HG03432 (cell line): ENCODE data around the gene PIK3CG.

Source experiments
- ATAC-seq: cut with Tn5 transposase; IDR thresholded peaks from one replicate; pipeline ENCODE4 v1.9.1; 2021; ENCODE audit warnings: mild to moderate bottlenecking, moderate library complexity; ENCODE audit not compliant: unreplicated experiment

PIK3CG gene

DNA sequence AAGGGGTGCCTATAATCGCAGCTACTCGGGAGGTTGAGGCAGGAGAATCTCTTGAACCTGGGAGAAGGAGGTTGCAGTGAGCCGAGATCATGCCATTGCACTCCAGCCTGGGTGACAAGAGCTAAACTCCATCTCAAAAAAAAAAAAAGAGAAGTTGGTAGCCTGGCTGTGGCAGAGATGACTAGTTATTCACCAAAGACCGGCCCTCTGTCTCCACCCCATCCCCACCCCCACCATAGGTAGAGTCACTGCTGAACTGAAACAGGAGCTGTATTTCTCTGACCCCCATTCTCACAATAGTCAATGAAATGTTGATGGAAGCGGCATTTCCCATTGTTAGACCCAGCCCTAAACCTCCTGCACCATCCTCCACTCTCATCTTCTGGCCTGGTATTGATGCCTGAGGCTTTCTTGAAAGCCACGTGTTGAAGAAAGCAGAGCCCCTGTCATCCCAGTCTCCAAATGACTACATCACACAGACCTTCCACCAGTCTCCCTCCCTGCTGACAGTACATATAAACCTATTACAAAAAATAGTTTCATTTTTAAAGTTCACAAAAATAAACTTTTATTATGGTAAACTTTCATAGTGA lies 9.4 kb upstream of the PIK3CG start:
- ATAC-seq = no peak

DNA sequence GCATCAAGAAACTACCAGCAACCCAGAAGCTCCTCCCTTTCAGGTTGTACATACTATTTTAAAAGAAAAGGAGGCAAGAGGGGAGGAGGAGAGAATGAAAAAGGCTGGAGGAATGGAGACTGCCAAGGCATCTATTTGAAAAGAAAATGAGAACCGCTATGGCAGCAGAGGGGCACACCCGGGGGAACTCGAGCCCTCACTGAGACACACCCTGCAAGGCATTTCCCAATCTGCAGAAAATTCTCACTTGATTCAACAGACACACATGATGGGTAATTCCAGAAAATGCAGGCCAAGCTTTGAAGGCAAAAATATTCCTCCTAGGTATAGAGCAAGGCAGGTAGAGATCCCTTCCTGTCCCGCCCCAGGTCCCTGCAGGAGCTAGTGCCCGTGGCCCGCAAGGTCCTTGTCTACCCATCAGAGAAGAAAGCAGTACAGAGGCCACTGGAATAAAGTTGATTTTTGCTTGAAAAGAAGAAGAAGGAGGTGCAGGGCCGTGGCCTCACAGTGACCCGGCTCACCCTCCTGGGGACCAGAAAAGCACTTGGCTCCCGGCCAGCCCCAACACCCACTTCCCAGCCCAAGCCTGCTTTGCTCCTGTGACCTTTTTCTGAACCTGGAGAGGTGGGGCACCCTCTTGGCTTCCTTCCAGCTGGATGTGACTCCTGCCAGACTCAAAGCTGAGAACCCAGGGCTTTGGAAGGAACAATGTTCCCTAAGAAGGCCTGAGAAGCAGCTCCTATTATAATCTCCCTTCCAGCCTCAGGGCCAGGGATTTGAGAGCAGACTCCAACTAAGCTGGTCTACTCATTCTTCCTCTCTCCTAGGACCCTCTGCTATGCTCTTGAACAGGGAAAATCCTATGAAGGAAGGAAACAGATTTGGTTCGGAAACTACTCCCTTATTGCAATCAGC lies 6.2 kb upstream of the PIK3CG start:
- no peak for ATAC-seq

DNA sequence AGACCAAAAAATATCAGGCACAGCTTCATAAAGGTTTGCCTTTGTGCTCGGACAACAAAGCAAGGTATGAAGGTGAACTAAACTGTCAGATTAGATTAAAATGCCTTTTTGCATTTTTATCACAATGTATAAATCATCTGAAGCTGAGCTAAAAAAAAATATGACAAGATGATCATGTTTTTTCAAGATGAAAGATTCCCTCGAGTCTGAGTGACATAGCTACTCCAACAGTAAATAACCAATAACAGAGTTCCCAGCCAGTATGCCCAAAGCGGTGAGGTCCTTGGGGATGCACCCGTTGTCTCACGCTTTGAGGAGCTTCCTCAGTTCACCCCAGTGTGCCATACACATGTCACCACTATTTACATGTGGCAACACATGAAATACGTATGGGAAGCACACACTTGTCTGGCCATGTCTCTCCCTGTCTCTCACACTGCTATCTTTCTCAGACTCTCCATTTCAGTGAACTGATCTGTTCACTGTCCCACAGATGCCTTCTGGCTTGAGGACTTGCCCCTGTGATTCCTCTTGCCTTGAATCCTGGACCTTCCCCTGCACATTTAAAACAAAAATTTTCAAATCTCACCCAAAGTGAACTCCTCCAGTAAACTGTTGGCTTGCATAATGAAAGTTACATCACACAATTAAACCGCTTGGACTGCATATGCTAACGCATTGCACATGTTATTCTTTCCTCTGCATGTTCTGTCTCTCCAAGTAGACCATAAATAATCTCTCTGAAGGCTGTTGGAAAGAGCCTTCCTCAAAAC lies 2.6 kb upstream of the PIK3CG start:
- no peak for ATAC-seq

DNA sequence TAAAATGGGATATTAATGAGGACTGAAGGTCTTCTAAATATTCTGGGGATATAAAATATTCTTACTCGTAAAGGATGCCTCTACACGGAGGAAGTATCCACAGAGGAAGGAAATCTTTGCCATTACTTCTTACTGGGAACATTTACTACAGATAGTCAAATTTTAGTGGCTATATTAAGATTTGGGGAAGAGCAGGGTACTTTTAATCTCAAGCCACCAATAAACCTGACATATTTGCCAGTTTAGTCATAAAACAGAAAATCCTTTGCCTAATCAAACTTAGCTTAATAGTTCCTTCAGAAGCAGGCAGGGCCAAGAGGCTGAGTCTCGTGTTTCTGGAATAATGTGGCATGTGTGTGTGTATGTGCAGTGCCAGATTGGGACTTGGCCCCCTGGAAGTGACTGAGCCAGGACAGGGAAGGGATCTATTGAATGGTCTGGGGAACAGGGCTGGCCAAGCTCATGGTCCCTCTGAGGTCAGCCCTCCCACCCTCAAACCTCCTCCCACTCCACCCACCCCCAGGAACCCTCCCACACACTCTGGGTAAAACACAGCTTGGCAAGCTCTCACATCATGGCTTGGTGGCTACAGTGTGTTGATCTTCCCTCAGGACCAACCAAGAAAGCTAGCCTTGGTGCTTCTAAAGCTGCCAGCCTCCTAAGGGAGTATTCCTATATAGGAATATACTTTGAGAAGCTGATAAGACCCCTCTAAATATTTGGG lies 1.6 kb upstream of the PIK3CG start:
- ATAC-seq = no peak

DNA sequence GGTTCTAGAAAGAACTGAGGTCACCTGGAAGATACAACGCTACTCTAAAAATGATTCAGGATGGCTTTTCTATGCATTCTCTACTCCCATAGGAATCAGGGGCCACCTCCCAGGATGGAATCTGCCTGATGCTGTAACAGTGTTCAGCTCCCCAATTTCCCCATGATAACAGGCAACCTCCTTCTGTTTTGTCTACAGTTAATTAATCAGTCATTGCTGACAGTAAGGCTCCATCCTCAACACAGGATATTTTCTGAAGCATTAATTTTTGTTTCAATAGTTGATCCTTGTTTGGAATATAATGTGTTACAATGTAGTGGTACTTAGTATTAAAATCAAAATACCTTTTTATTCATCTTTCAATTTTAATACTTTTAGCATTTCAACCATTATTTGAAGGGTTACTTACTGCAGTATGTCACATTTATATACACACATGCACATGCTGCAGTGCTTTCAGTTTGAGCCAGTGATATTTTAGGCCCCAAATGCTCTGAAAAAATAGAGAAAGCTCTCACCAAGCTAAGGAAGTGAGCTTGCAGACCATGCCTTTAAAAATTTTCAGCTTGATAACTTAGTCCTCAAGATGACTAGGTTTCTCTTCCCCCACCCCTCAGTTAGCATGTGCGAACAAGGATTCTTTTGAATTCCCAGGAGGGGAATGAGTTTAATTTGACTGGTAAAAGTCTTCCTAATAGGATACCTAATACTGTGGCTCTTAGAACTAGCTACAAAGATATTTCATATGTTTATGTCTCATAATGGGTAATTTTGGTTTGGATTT lies 592 bp upstream of the PIK3CG start:
- peak; percentile 45 for ATAC-seq

DNA sequence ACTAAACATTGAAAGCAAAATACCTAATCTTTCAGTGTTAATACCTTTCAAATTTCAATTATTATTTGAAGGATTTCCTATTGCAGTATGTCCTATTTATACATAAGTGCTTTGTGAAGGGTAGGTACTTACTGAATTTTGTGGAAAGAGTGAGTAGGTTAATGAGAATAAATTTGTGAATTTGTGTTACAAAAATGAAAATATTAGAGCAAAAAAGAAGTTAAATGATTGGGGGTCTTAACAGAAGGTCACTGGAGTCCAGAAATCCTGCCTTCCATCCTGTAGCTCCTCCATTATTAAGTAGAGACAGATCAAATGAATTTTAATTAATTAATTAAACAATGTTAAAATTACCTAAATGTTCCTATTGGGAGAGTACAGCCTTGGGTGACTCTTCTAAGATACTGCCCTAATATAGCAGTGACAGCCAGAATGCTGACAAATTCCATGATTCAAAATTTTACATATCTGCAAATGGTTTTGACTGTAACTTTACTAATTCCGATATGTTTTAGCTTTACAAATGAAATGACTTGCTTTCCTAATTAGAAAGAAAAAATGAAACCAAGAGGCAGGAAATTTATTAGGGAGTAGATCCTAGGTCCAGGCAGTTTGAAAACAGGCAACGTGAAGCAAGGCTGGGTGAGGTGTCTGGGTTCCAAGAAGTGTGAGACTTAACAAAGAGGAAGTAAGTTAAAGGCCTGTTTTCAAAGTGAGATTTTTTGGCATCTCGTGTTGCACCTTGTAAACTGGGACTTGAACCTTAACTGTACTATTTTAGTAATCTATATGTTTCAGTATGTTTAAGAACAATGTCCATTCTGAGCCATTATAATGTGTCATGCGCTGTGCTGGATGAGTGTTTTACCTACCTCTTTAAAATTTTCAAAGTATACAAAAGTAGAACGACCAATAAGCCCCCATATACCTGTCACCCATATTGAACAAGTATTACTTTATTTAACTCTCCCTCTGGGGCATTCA lies 1.5 kb downstream of the PIK3CG start:
- peak; percentile 37 for ATAC-seq

DNA sequence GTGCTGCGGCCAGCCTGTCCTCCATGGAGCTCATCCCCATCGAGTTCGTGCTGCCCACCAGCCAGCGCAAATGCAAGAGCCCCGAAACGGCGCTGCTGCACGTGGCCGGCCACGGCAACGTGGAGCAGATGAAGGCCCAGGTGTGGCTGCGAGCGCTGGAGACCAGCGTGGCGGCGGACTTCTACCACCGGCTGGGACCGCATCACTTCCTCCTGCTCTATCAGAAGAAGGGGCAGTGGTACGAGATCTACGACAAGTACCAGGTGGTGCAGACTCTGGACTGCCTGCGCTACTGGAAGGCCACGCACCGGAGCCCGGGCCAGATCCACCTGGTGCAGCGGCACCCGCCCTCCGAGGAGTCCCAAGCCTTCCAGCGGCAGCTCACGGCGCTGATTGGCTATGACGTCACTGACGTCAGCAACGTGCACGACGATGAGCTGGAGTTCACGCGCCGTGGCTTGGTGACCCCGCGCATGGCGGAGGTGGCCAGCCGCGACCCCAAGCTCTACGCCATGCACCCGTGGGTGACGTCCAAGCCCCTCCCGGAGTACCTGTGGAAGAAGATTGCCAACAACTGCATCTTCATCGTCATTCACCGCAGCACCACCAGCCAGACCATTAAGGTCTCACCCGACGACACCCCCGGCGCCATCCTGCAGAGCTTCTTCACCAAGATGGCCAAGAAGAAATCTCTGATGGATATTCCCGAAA lies 2.7 kb downstream of the PIK3CG start:
- ATAC-seq = no peak

DNA sequence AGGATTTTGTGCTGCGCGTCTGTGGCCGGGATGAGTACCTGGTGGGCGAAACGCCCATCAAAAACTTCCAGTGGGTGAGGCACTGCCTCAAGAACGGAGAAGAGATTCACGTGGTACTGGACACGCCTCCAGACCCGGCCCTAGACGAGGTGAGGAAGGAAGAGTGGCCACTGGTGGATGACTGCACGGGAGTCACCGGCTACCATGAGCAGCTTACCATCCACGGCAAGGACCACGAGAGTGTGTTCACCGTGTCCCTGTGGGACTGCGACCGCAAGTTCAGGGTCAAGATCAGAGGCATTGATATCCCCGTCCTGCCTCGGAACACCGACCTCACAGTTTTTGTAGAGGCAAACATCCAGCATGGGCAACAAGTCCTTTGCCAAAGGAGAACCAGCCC lies 3.3 kb downstream of the PIK3CG start:
- no peak for ATAC-seq

DNA sequence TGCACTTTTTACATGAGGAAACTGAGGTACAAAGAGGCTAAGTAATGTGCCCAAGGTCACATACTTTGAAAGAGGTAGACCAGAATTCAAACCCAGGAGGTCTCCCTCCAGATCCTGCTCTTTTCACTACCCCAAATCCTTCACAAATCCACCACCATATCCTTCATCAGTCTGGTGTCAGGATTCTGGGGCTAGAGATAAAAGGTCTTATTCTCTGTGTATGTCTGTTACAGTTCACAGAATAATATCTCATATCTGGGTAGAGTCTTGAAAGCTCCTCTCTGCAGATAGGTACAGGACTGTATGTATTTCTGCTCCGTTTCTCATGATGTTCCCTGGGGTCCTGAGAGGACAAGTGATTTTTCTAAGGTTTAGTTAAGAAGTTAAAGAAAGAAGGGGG lies 4.9 kb downstream of the PIK3CG start:
- no peak for ATAC-seq

DNA sequence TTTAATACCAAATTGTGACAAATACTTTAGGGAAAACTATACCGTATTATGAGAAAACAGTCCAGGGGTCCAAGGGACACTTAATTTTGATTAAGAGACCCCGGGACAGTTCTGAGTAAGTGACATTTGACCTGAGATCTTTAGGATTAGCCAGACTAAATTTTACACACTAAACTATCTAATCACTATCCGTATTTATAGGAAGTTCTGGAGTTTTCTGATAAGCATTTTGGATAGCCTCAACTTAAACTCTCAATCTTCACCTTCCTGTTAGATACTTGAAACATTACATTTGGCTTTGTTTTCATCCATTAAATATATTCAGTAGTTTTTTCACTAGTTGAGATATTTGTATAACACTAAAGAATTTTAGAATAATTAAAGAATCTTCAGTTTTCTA lies 5.4 kb downstream of the PIK3CG start:
- ATAC-seq = no peak

DNA sequence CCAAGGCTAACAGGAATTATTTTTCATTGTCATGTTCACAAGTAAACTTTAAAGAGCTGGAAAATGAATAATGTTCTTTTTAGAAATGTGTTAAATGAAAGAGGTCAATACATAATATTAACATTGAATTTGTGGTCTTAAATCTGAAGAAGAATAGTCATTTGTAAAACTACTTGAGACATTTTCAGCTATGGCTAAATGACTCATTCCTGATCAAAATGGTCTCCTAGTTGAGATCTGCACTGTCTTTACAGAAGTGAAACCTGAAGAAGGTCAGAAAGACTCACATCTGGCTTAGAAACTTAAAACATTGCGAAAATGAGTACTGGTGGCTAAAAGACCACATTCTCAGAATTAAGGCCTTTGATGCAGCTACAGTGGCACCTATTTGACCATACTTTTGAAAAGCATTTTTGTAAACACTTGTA lies 5.9 kb downstream of the PIK3CG start:
- ATAC-seq = peak; percentile 86

DNA sequence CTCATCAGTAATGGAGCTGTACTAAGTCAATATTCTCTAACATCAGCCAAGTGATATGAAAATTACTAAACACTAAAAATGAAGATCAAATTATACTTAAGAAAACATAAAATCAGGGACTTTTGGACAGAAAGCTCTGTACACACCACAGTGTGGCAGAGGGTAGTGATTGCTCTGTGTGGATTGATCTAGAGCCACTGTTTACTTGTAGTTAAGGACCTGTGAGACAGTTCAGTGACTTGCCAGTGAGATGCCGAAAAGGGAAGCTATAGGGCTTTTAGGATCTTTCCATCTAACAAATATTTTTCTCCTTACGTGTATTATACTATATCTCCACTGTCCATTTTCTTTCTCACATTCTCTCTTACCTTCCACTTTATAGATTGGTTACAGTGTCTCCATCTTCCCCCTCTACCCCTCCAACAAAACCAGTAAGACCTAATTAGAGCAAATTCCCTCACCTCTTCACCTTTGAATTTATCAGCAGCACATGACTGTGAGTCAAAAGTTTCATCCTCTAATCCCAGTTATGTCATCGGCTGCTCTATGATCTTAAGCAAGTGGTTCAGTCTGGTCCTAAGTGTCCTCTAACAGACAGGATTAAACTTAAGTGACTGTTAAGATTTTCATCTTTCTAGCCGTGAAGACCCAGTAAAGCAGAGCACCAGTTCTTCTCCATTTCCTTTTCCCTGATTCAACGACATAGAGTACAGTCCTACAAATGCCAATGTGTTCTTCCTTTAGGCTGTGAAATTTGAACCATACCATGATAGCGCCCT lies 6.9 kb downstream of the PIK3CG start:
- ATAC-seq = no peak

DNA sequence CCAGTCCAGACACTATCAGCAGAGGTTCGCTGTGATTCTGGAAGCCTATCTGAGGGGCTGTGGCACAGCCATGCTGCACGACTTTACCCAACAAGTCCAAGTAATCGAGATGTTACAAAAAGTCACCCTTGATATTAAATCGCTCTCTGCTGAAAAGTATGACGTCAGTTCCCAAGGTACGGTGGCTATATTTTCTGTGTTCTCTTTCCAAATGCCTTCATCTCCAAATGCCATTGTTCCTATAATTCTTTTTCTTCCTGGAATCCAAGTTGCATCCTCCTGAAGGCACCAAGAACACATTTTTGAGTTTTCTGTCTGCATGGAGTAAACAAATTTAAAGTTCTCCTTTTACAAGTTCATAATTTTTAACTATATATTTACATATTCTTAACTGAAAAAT lies 7.7 kb downstream of the PIK3CG start:
- no peak for ATAC-seq

DNA sequence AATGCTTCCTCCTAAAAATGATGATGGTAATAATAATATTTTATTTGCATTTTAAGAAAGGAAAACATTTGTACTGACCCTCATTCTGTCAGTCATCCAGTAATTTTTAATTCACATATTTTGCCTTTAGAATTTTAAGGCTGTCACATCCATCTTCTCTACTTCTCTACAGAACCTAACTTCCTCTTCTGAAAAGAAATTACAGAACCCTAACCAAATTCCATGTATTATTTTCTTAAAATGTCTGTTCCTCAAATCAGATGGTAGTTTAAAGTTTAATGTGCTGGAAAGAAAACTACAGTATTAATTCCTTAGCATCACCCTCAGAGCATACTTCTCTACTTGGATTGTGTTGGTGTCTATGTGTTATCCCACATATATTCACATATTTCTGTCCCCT lies 9.0 kb downstream of the PIK3CG start:
- no peak for ATAC-seq

DNA sequence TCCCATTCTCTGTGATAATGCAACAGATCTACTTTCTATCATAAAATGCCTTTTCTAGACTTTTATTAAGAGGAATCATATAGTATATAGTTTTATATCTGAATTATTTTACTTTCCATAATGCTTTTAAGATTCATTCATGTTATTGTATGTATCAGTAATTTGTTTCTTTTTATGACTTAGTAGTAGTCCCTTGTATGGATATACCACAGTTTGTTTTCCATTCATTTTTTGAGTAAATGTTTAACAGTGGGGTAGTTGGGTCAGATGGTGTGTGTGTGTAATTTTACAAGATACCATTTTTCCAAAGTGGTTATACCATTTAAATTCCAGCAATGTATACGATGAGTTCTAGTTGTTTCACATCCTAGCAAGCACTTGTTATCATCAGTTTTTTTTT lies 10.4 kb downstream of the PIK3CG start:
- no peak for ATAC-seq

DNA sequence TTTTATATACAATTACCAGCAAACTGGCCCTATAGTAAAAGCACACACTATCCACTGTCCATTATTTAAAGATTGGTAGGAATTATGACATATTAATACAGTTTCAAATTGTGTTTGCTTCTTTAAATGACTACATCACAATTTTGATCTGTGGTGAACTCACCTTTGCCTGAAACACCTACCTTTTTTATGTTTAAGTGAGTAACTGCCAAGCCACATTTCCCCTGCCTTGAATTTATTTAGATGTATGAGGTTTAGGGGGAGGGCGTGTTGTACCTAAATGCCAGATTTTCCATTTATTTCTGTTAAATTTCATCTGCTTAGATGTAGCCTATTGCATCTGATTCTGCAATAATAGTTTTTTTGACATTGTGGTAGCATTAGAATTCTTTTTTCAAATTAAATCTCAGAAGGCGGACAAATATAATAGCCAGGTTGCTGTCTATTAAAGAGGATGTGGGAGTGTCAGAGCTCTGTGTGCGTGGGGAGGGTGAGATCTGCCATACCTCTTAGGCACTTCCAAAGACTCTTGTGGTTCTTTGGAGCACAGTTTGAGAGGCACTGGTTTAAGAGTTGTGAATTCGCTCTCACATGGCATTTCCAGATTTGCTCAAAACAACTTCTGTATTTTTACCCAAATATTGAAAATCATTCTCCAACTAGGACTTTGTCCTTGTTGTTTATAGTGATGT lies 13.8 kb downstream of the PIK3CG start:
- no peak for ATAC-seq

DNA sequence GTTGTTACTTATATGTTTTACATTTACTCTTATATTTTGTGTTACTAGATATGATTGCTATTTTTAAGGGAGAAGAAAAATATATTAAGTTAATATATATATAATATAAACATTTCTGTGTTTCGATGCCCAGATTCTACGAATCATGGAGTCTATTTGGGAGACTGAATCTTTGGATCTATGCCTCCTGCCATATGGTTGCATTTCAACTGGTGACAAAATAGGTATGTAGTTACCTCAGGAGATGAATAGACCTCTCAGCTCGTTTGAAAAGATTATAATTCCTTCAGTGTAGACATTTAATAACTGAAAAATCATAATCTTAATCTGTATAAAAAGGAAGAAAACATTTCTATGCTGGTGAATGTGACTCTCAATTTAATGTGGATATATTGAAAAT lies 16.9 kb downstream of the PIK3CG start:
- no peak for ATAC-seq
